ENCODE measurements around the gene HEXIM1. TPM values are rescaled to one million over a fixed set of nuclear protein-coding genes. Genes with fewer than 3 reads are reported as not detected.

HEXIM1 gene
- total RNA-seq, 1 donor from 2014 or later: 33.3 TPM

DNA sequence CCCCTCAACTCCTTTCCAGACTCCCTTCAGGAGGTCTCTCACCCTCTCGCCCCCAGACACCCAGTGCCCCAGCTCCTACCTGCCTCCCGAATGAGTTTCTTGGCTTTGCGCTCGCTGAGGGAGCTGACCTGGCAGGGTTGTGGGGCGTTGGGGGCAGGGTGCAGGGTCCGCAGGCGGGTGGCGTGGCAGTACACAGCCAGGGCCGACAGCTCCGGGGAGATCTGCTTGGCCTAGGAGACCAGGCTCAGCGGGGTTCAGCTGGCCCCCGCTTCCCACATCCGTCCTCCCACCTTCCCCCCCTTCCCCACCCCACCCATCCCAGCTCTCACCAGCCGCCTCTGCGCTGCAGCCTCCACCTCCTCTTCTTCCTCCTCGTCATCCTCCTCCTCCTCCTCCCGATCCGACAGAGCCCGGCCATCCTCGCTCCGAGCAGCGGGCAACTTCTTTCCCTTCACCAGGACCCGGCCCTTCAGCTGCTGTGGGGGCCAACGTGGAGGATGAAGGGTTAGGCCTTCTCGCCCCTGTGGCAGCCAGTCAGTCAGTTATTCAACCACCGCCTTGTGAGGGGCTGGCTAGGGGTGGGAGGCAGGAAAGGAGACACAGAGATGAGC is 33.2 kb upstream of the HEXIM1 start:
- H3K4me1 Mint-ChIP-seq (ENCODE audit: low read depth): no peaks in the 10 kb centered on the region
- no peaks in the 10 kb centered on the region for H3K9me3 Mint-ChIP-seq (ENCODE audit: low read depth)
- H3K27ac Mint-ChIP-seq: no peak overlapping the region
- DNase-seq (ENCODE audit: low spot score, unreplicated experiment): no peak
- H3K36me3 Mint-ChIP-seq (ENCODE audit: insufficient read depth): no peaks in the 10 kb centered on the region
- no peak overlapping the region for H3K4me3 Mint-ChIP-seq (ENCODE audit: low read depth)
- TF ChIP-seq, protein P1, sequence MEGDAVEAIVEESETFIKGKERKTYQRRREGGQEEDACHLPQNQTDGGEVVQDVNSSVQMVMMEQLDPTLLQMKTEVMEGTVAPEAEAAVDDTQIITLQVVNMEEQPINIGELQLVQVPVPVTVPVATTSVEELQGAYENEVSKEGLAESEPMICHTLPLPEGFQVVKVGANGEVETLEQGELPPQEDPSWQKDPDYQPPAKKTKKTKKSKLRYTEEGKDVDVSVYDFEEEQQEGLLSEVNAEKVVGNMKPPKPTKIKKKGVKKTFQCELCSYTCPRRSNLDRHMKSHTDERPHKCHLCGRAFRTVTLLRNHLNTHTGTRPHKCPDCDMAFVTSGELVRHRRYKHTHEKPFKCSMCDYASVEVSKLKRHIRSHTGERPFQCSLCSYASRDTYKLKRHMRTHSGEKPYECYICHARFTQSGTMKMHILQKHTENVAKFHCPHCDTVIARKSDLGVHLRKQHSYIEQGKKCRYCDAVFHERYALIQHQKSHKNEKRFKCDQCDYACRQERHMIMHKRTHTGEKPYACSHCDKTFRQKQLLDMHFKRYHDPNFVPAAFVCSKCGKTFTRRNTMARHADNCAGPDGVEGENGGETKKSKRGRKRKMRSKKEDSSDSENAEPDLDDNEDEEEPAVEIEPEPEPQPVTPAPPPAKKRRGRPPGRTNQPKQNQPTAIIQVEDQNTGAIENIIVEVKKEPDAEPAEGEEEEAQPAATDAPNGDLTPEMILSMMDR (IDR thresholded peaks at IDR 0.05; ENCODE audit: unreplicated experiment): no peak
- no peaks in the 10 kb centered on the region for H3K27me3 Mint-ChIP-seq

DNA sequence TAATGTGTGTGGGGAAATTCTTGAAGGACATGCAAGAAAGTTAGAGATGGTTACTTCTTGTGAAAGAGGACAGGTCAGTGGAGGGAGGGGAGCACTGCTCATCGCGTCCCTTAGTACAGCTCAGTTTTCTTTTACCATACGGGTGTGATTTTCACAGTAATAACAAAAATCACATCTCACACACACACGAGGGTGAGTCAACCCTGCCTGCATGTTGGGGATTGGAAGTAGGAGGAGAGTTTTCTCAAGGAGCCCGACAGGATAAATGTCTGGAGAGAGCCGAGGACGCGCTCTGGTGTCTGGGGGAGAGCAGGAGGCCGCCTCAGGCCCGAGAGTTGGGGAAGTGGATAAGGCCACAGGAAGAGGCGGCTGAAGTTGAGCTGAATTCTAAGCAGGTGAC is 32.4 kb upstream of the HEXIM1 start:
- H3K4me3 Mint-ChIP-seq (ENCODE audit: low read depth): no peak overlapping the region
- no peaks in the 10 kb centered on the region for H3K4me1 Mint-ChIP-seq (ENCODE audit: low read depth)
- H3K9me3 Mint-ChIP-seq (ENCODE audit: low read depth): no peaks in the 10 kb centered on the region
- no peaks in the 10 kb centered on the region for H3K36me3 Mint-ChIP-seq (ENCODE audit: insufficient read depth)
- H3K27ac Mint-ChIP-seq: no peak overlapping the region
- DNase-seq (ENCODE audit: low spot score, unreplicated experiment): no peak
- H3K27me3 Mint-ChIP-seq: no peaks in the 10 kb centered on the region
- TF ChIP-seq, protein P1 (IDR thresholded peaks at IDR 0.05; ENCODE audit: unreplicated experiment): no peak

DNA sequence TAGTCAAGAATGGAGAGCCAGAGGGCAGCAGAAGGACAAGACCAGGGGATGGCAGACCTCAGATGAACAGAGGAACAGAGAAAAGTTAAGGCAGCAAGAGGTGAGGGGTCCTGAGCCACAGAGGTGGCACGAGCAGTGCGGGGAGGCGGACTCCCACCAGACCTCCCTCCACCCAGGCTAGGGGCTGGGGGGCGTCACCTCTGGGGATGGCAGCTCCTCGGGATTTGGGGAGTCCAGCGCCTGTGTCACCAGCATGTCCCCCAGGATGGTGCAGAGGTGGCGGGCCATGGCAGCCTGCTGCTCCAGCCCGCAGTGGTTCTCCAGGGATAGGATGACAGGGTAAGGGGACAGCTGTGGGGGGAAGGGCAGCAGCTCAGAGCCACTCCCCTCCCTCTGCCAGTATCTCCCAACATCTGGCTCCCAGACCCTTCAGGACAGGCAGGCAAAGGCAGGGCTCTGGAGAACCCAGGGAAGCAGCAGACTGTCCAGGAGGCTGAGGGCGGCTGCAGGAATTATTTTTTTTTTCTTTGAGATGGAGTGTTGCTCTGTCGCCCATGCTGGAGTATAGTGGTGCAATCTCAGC is 31.8 kb upstream of the HEXIM1 start:
- Mint-ChIP-seq H3K4me1 (ENCODE audit: low read depth) (no peaks in the 10 kb centered on the region), H3K9me3 (ENCODE audit: low read depth) (no peaks in the 10 kb centered on the region), H3K36me3 (ENCODE audit: insufficient read depth) (no peaks in the 10 kb centered on the region), H3K27ac (no peak overlapping the region), H3K27me3 (no peaks in the 10 kb centered on the region), H3K4me3 (ENCODE audit: low read depth) (no peak overlapping the region)
- DNase-seq (ENCODE audit: low spot score, unreplicated experiment): no peak
- TF ChIP-seq, protein P1 (IDR thresholded peaks at IDR 0.05; ENCODE audit: unreplicated experiment): no peak

DNA sequence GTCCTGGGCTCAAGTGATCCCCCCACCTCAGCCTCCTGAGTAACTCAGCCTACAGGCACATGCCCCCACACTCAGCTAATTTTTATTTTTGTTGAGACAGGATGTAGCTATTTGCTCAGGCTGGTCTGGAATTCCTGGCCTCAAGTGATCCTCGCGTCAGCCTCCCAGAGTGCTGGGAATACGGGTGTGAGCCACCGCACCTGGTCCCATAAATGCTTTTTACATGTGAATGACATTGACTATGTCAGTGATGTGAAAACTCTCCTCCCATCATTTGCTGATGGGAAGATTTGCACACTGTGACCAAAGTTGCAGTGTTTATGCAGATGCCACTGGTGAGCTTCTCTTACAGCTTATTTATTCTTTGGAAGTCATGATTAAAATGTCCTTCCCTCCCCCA is 30.9 kb upstream of the HEXIM1 start:
- no peak overlapping the region for H3K27ac Mint-ChIP-seq

DNA sequence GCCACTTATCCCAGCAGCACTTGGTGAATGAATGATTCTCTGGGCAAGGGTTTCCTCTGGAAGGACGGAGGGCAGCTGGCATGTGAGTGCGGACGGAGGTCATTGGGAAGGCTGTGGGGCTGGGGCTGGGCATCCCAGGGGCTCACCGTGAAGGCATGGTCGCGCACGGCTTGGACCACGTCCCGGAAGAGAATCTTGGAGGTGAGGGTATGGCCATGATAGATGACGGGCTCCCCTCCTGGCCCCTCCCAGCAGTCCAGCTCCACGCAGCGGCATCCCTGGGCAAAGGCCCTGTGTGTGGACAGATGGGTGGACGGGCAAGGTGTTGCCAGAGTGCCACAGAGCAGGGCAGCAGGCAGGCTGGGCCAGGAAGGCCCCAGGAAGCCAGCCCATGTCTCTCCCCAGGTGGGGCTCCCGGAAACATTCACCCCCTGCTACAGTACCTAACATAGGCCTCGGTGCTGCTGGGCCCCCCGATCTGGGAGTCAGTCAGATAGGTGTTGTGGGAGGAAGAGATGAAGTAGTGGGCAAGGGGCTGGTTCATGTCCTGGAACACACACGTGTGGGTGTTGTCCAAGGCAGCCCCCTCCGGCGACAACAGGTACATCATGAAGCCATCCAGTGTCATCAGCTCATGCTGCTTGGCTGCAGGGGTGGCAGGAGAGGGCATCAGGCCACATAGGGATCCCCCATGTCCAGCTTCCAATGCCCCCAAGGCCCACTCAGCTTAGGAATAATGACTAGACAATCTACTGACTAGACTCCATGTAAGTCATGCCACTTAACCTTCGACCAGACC is 30.2 kb upstream of the HEXIM1 start:
- Mint-ChIP-seq H3K27me3 (no peaks in the 10 kb centered on the region), H3K36me3 (ENCODE audit: insufficient read depth) (no peaks in the 10 kb centered on the region), H3K27ac (no peak overlapping the region), H3K9me3 (ENCODE audit: low read depth) (no peaks in the 10 kb centered on the region), H3K4me3 (ENCODE audit: low read depth) (no peak overlapping the region), H3K4me1 (ENCODE audit: low read depth) (peaks cover 7% of the 10 kb centered on the region)
- TF ChIP-seq, protein P1 (IDR thresholded peaks at IDR 0.05; ENCODE audit: unreplicated experiment): no peak
- no peak for DNase-seq (ENCODE audit: low spot score, unreplicated experiment)

More for the DNA sequence above, 30.9 kb upstream of the HEXIM1 start:
- no peaks in the 10 kb centered on the region for H3K9me3 Mint-ChIP-seq (ENCODE audit: low read depth)
- H3K4me1 Mint-ChIP-seq (ENCODE audit: low read depth): no peaks in the 10 kb centered on the region
- no peaks in the 10 kb centered on the region for H3K36me3 Mint-ChIP-seq (ENCODE audit: insufficient read depth)
- H3K27me3 Mint-ChIP-seq: no peaks in the 10 kb centered on the region
- H3K4me3 Mint-ChIP-seq (ENCODE audit: low read depth): no peak overlapping the region
- DNase-seq (ENCODE audit: low spot score, unreplicated experiment): no peak
- TF ChIP-seq, protein P1 (IDR thresholded peaks at IDR 0.05; ENCODE audit: unreplicated experiment): no peak
